Astrocyte of the cerebellum (primary cell): Measurements from ENCODE around the gene ABHD11.

Experiments used
- DNase-seq: peaks from one replicate; pipeline ENCODE4 v3.0.0-alpha.2; 2011; ENCODE audit warnings: low read depth
- H3K4me3 ChIP-seq: 2 replicates; pipeline ENCODE4 v1.5.1; 2011; ENCODE audit warnings: mild to moderate bottlenecking, low read depth, low read length, moderate library complexity
- CTCF ChIP-seq: IDR thresholded peaks from 2 replicates; pipeline ENCODE4 v1.5.1; 2012; ENCODE audit warnings: low read length, low read depth, moderate library complexity, mild to moderate bottlenecking; ENCODE audit errors: missing control alignments
- in situ Hi-C: cut with HindIII; loops from 2 replicates; pipeline ENCODE4 v1.10.0; 2017; ENCODE audit warnings: low sequenced_read_pairs

Gene ABHD11

GRCh38 chr7:73766556-73767229 is 28.1 kb upstream of the ABHD11 start:
- no peak for DNase-seq
- in situ Hi-C loops = no loop called here
- no peak overlapping the region for H3K4me3 ChIP-seq
- no peak for TF ChIP-seq CTCF

GRCh38 chr7:73762659-73762999 is 24.0 kb upstream of the ABHD11 start:
- in situ Hi-C loops = no loop called here
- H3K4me3 ChIP-seq = no peak overlapping the region
- no peak for TF ChIP-seq CTCF
- no peak for DNase-seq

GRCh38 chr7:73761854-73762658 is 23.5 kb upstream of the ABHD11 start:
- no peak for TF ChIP-seq CTCF
- no peak overlapping the region for H3K4me3 ChIP-seq
- DNase-seq = no peak
- in situ Hi-C loops = no loop called here

GRCh38 chr7:73758581-73759138 is 20.1 kb upstream of the ABHD11 start:
- TF ChIP-seq CTCF = no peak
- in situ Hi-C loops = no loop called here
- no peak overlapping the region for H3K4me3 ChIP-seq
- no peak for DNase-seq

GRCh38 chr7:73749931-73750776 is 11.6 kb upstream of the ABHD11 start:
- no peak overlapping the region for H3K4me3 ChIP-seq
- TF ChIP-seq CTCF = no peak
- in situ Hi-C loops = no loop called here
- no peak for DNase-seq

GRCh38 chr7:73746378-73746777 is 7.8 kb upstream of the ABHD11 start:
- in situ Hi-C loops = no loop called here
- DNase-seq = no peak
- no peak for TF ChIP-seq CTCF
- no peak overlapping the region for H3K4me3 ChIP-seq
